ENCODE measurements around the gene LYRM1.

GRCh38 chr16:20930365-20930690 lies 29.8 kb downstream of the LYRM1 start:
- TF ChIP-seq POLR2A (IDR thresholded peaks at IDR 0.05) (no peak), CTCF (IDR thresholded peaks at IDR 0.05) (no peak)

Data from lower leg skin (tissue), 3 donors.